Mesenchymal stem cell (in vitro differentiated cells and primary cell): ENCODE measurements around the gene GTF3C1.

Experiments used
- DNase-seq: peaks from one replicate; pipeline ENCODE4 v3.0.0-alpha.2; 2013
- H2AFZ ChIP-seq: one replicate; pipeline ENCODE4 v1.6.1; 2013; ENCODE audit warnings: low read depth, mild to moderate bottlenecking, control low read depth, inconsistent platforms, low read length, moderate library complexity
- H2AK5ac ChIP-seq: 2 replicates; pipeline ENCODE4 v1.6.1; 2013; ENCODE audit warnings: low read length, moderate library complexity, mild to moderate bottlenecking, inconsistent platforms; ENCODE audit not compliant: severe bottlenecking
- H2BK120ac ChIP-seq: one replicate; pipeline ENCODE4 v1.6.1; 2013; ENCODE audit warnings: low read depth, mild to moderate bottlenecking, inconsistent platforms, low read length, moderate library complexity
- H2BK12ac ChIP-seq, 2 experiments: one replicate each; pipeline ENCODE4 v1.6.1; 2013; ENCODE audit warnings: inconsistent platforms in 2 of 2, low read length in 2 of 2, mild to moderate bottlenecking in 2 of 2, moderate library complexity in 2 of 2, control low read depth in 1 of 2
- H2BK15ac ChIP-seq: one replicate; pipeline ENCODE4 v1.6.1; 2013; ENCODE audit warnings: mild to moderate bottlenecking, low read depth, inconsistent platforms; ENCODE audit not compliant: poor library complexity, severe bottlenecking
- H2BK5ac ChIP-seq: 2 replicates; pipeline ENCODE4 v1.6.1; 2013; ENCODE audit warnings: low read depth, mild to moderate bottlenecking, low read length, control low read depth, inconsistent platforms; ENCODE audit not compliant: poor library complexity, severe bottlenecking
- H3K14ac ChIP-seq, 2 experiments: one replicate each; pipeline ENCODE4 v1.6.1; 2013; ENCODE audit warnings: inconsistent platforms in 2 of 2, low read length in 2 of 2, control low read depth in 1 of 2, mild to moderate bottlenecking in 1 of 2, moderate library complexity in 1 of 2
- H3K18ac ChIP-seq, 2 experiments: one replicate each; pipeline ENCODE4 v1.6.1; 2013; ENCODE audit warnings: inconsistent platforms in 2 of 2, low read length in 2 of 2, control low read depth in 1 of 2, low read depth in 1 of 2, mild to moderate bottlenecking in 1 of 2
- H3K23ac ChIP-seq, 2 experiments: one replicate each; pipeline ENCODE4 v1.6.1; 2013; ENCODE audit warnings: inconsistent platforms in 2 of 2, low read length in 2 of 2, mild to moderate bottlenecking in 2 of 2, moderate library complexity in 2 of 2, control low read depth in 1 of 2
- H3K27ac ChIP-seq: 2 replicates; pipeline ENCODE4 v1.5.1; 2013; ENCODE audit warnings: mild to moderate bottlenecking, moderate library complexity, low read length, control low read depth, inconsistent platforms; ENCODE audit not compliant: poor library complexity, severe bottlenecking
- H3K27me3 ChIP-seq, 2 experiments: 2 replicates each; pipeline versions ENCODE4 v1.6.1 to v1.7.0; 2013; ENCODE audit warnings: low read length in 2 of 2, mild to moderate bottlenecking in 2 of 2, moderate library complexity in 2 of 2, control low read depth in 1 of 2, inconsistent platforms in 1 of 2; ENCODE audit not compliant: control insufficient read depth in 1 of 2, insufficient read depth in 1 of 2
- H3K36me3 ChIP-seq, 2 experiments: 2 replicates each; pipeline versions ENCODE4 v1.6.1 to v1.7.0; 2013; ENCODE audit warnings: low read length in 2 of 2, control low read depth in 1 of 2, inconsistent platforms in 1 of 2, low read depth in 1 of 2, mild to moderate bottlenecking in 1 of 2; ENCODE audit not compliant: insufficient read depth in 2 of 2, control insufficient read depth in 1 of 2
- H3K4ac ChIP-seq, 2 experiments: one replicate each; pipeline ENCODE4 v1.6.1; 2013; ENCODE audit warnings: inconsistent platforms in 2 of 2, low read length in 2 of 2, mild to moderate bottlenecking in 2 of 2, moderate library complexity in 2 of 2, control low read depth in 1 of 2, low read depth in 1 of 2
- H3K4me1 ChIP-seq: 2 replicates; pipeline ENCODE4 v1.6.1; 2013; ENCODE audit warnings: low read depth, low read length, control low read depth; ENCODE audit not compliant: control insufficient read depth, insufficient read depth
- H3K4me2 ChIP-seq: 2 replicates; pipeline ENCODE4 v1.6.1; 2013; ENCODE audit warnings: low read length, mild to moderate bottlenecking, inconsistent platforms; ENCODE audit not compliant: poor library complexity, severe bottlenecking
- H3K4me3 ChIP-seq, 2 experiments: 2 replicates each; pipeline versions ENCODE4 v1.5.1 to v1.7.0; 2013; ENCODE audit warnings: low read length in 2 of 2, mild to moderate bottlenecking in 2 of 2, control low read depth in 1 of 2, low read depth in 1 of 2; ENCODE audit not compliant: insufficient read depth in 1 of 2
- H3K79me1 ChIP-seq: replicated peaks from 2 replicates; pipeline ENCODE4 v1.6.1; 2013; ENCODE audit warnings: mild to moderate bottlenecking, control low read depth, low read length, inconsistent platforms; ENCODE audit not compliant: poor library complexity, severe bottlenecking
- H3K9ac ChIP-seq: 2 replicates; pipeline ENCODE4 v1.7.0; 2013; ENCODE audit warnings: mild to moderate bottlenecking, low read length, moderate library complexity
- H3K9me3 ChIP-seq: 2 replicates; pipeline ENCODE4 v1.7.0; 2013; ENCODE audit warnings: mild to moderate bottlenecking, low read length; ENCODE audit not compliant: control insufficient read depth
- H4K8ac ChIP-seq: one replicate; pipeline ENCODE4 v1.6.1; 2013; ENCODE audit warnings: inconsistent platforms, mild to moderate bottlenecking, low read length, moderate library complexity
- H4K91ac ChIP-seq: one replicate; pipeline ENCODE4 v1.6.1; 2013; ENCODE audit warnings: mild to moderate bottlenecking, low read length, inconsistent platforms
- WGBS: methylation state at CpG from one replicate; pipeline ENCODE4 v1.1.7; 2013; ENCODE audit warnings: mixed read lengths; 5-methylcytosine and 5-hydroxymethylcytosine counted together

GTF3C1 gene

DNA sequence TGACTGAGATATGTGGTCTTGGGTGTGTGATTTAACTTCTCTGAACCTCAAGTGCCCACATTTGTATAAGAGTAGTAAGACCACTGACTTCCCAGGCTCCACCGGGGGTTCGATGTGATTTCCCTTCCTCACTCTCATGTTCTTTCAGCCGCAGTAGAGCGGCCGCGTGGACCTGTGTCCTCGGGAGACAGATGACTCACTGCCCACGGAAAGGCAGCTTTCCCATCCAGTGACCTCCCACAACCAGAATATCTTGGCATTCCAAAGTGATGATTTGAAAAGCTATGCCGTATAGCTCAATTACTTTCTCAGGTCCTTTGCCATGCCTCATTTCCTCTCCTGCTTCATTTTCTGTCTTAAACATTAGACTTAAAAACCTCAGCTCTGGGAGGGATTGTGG, 74.2 kb downstream of the GTF3C1 start:
- no peaks in the 10 kb centered on the region for H3K27me3 ChIP-seq
- H2BK5ac ChIP-seq, result no peak overlapping the region
- H2AFZ ChIP-seq, result no peak overlapping the region
- peak; percentile 85 for DNase-seq
- peaks cover 11% of the 10 kb centered on the region for H3K79me1 ChIP-seq
- no peak overlapping the region for H2BK12ac ChIP-seq
- no peak overlapping the region for H3K4me3 ChIP-seq
- H3K14ac ChIP-seq, result no peak overlapping the region
- H3K9me3 ChIP-seq, result no peaks in the 10 kb centered on the region
- no peak overlapping the region for H2BK120ac ChIP-seq
- H3K9ac ChIP-seq, result peak overlapping the region; percentile 58
- H2BK15ac ChIP-seq, result no peak overlapping the region
- H3K4me1 ChIP-seq, result peaks cover 34% of the 10 kb centered on the region
- peak overlapping the region; percentile 92 for H3K27ac ChIP-seq
- WGBS, result 14% methylated on average over 9 of the region's 9 CpGs
- no peak overlapping the region for H3K23ac ChIP-seq
- H2AK5ac ChIP-seq, result peak overlapping the region; percentile 95
- H3K4me2 ChIP-seq, result peak overlapping the region; percentile 14
- no peak overlapping the region for H3K18ac ChIP-seq
- peaks cover 61 to 90% of the 10 kb centered on the region in 2 experiments for H3K36me3 ChIP-seq
- H4K91ac ChIP-seq, result no peak overlapping the region
- H3K4ac ChIP-seq, result no peak overlapping the region
- H4K8ac ChIP-seq, result peak overlapping the region; percentile 59

DNA sequence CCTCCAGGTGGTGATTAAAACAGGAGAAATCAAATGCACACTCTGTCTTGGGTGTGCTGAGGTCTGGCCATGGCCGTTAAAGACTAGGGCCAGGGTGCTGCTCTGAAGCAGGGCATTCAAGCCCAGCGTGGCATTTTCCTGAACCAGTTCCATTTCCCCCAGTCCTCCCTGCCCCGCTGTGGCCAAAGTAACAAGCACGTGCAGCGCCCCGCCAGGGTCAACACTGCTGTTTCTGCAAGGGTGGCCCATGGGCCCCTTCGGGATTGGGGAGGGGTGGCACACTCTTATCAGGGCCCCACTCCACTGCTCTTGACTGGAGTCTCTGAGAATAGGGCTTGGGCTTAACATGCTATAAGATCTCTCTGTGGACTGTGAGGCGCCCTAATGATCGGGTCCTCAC, 74.8 kb downstream of the GTF3C1 start:
- Histone ChIP-seq H3K4me2 (no peak overlapping the region), H3K14ac (no peak overlapping the region), H3K18ac (peak overlapping the region in 1 of 2 experiments; percentile 29), H2AFZ (no peak overlapping the region), H3K23ac (no peak overlapping the region), H4K91ac (no peak overlapping the region), H3K79me1 (peaks cover 16% of the 10 kb centered on the region), H3K36me3 (peaks cover 67 to 92% of the 10 kb centered on the region in 2 experiments), H2BK5ac (no peak overlapping the region), H3K4ac (no peak overlapping the region), H3K9me3 (no peaks in the 10 kb centered on the region), H3K27me3 (no peaks in the 10 kb centered on the region), H3K4me3 (no peak overlapping the region), H2AK5ac (peak overlapping the region; percentile 95), H3K4me1 (peaks cover 37% of the 10 kb centered on the region), H2BK12ac (peak overlapping the region in 1 of 2 experiments; percentile 71), H2BK120ac (no peak overlapping the region), H4K8ac (no peak overlapping the region), H3K27ac (peak overlapping the region; percentile 92), H3K9ac (peak overlapping the region; percentile 58), H2BK15ac (no peak overlapping the region)
- WGBS, result 92% methylated on average over 9 of the region's 9 CpGs
- DNase-seq, result no peak

DNA sequence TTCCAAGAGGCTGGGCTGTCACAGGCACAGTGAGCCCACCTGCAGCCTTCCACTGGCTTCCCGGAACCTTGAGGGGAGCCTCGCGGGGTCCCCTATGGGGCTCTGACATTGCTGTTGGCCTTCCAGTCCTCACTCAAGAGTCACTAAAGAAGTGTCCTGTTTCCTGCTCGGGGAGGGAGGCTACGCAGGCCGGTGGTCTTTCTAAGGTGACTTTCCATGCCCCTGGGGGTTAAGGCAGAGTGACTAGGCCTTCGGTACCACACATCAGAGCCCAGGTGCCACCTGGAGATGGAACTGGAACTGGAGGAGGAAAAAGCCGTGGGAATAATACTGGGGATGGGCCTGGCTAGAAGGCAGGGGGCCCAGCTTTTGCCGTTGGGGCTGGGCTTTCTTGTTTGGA, 75.7 kb downstream of the GTF3C1 start:
- Histone ChIP-seq H3K27ac (no peak overlapping the region), H3K4me3 (no peak overlapping the region), H3K79me1 (peaks cover 24% of the 10 kb centered on the region), H2AK5ac (no peak overlapping the region), H2BK5ac (no peak overlapping the region), H3K9me3 (no peaks in the 10 kb centered on the region), H3K23ac (no peak overlapping the region), H2AFZ (no peak overlapping the region), H3K27me3 (no peaks in the 10 kb centered on the region), H4K8ac (peak overlapping the region; percentile 13), H4K91ac (no peak overlapping the region), H2BK15ac (no peak overlapping the region), H3K14ac (no peak overlapping the region), H2BK12ac (no peak overlapping the region), H3K9ac (no peak overlapping the region), H3K4ac (no peak overlapping the region), H3K36me3 (peaks cover 76 to 94% of the 10 kb centered on the region in 2 experiments), H3K4me2 (no peak overlapping the region), H2BK120ac (no peak overlapping the region), H3K4me1 (peaks cover 37% of the 10 kb centered on the region), H3K18ac (no peak overlapping the region)
- WGBS, result 98% methylated on average over 9 of the region's 9 CpGs
- DNase-seq, result no peak

DNA sequence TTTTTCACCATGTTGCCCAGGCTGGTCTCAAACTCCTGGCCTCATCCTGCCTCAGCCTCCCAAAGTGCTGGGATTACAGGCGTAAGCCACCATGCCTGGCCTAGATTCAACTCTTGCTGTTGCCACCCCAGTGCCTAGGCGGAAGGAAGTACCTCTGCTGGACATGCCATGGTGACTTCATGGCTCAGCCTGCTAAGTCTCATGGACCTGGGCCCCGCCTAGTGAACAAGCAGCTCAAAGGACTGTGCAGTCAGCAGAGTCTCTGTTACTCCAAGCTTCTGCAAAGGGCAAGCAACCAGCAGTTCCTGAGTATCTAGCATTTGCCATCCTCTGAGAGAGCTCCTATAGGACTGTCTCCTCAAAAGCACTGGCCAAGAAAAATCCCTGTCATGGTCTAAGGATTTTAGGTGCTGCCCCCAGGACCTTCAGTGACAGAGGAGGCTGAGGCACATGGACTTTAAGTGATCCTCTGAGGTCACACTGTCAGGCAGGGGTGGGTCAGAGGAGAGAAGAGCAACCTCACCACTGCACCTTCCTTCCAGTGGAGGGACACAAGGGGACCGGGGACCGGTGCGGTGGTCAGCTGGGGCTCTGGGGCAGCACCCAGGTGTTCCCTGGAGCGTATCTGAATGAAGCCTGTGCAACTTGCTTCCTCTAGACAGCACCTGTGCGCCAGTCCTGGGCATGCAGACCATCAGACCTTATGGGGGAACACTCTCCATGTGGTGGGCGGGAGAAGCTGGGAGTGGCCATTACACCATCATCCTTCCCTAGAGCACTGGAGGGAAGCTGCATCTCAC, 76.4 kb downstream of the GTF3C1 start:
- no peak overlapping the region for H3K14ac ChIP-seq
- no peak for DNase-seq
- 97% methylated on average over 9 of the region's 9 CpGs for WGBS
- H3K9ac ChIP-seq, result no peak overlapping the region
- H3K23ac ChIP-seq, result no peak overlapping the region
- peaks cover 37% of the 10 kb centered on the region for H3K4me1 ChIP-seq
- no peak overlapping the region for H2BK15ac ChIP-seq
- no peak overlapping the region for H2AK5ac ChIP-seq
- no peak overlapping the region for H2AFZ ChIP-seq
- H3K9me3 ChIP-seq, result no peaks in the 10 kb centered on the region
- H2BK120ac ChIP-seq, result no peak overlapping the region
- no peak overlapping the region for H3K18ac ChIP-seq
- H2BK5ac ChIP-seq, result no peak overlapping the region
- H3K36me3 ChIP-seq, result peaks cover 80 to 94% of the 10 kb centered on the region in 2 experiments
- H3K4me3 ChIP-seq, result no peak overlapping the region
- no peak overlapping the region for H3K4ac ChIP-seq
- no peak overlapping the region for H3K27ac ChIP-seq
- peaks cover 27% of the 10 kb centered on the region for H3K79me1 ChIP-seq
- H2BK12ac ChIP-seq, result no peak overlapping the region
- H3K4me2 ChIP-seq, result no peak overlapping the region
- no peak overlapping the region for H4K8ac ChIP-seq
- H3K27me3 ChIP-seq, result no peaks in the 10 kb centered on the region
- H4K91ac ChIP-seq, result no peak overlapping the region
